Panc1 (cell line): Measurements from ENCODE around the gene CELA3A. TPM values are rescaled to one million over a fixed set of nuclear protein-coding genes. Genes with fewer than 3 reads are reported as not detected.

ENCODE experiments used
- ATAC-seq: fragments of 200-7000 bp; cut with Tn5 transposase; 2 replicates; pipeline ENCODE4 v1.9.1; 2020; ENCODE audit warnings: mild to moderate bottlenecking, moderate library complexity
- BruUV-seq: library from RNA; stranded (reverse); fragments of 400-500 nt; replicated peaks from 2 replicates; lab custom pipeline; 2021; lab: Mats Ljungman, UMichigan
- CTCF ChIA-PET: fragments of 300-600 bp; sonication (Branson Sonifier 250); formaldehyde crosslinking; loops from one replicate; lab custom pipeline; 2022; ENCODE audit warnings: antibody characterized with exemption; lab: Charles Lee
- POLR2A ChIA-PET: fragments of 300-600 bp; sonication (Branson Sonifier 250); formaldehyde crosslinking; loops from one replicate; lab custom pipeline; 2022; ENCODE audit warnings: antibody characterized with exemption; lab: Charles Lee
- DNase-seq: peaks from one replicate; pipeline ENCODE4 v3.0.0-alpha.2; 2010; ENCODE audit warnings: low read depth, low spot score
- H3K27ac ChIP-seq: 2 replicates; pipeline ENCODE4 v1.5.1; 2011; ENCODE audit warnings: mild to moderate bottlenecking, low read length, inconsistent platforms
- H3K27me3 ChIP-seq: fragments of 200-500 bp; sonication (Bioruptor generic); 2 replicates; pipeline ENCODE4 v1.6.0; 2014; ENCODE audit warnings: low read length, inconsistent platforms; ENCODE audit not compliant: control insufficient read depth, insufficient read depth
- H3K36me3 ChIP-seq: fragments of 200-500 bp; sonication (Bioruptor generic); 2 replicates; pipeline ENCODE4 v1.5.1; 2014; ENCODE audit warnings: inconsistent platforms, mild to moderate bottlenecking, low read length, moderate library complexity; ENCODE audit not compliant: control insufficient read depth, insufficient read depth
- H3K4me1 ChIP-seq: 2 replicates; pipeline ENCODE4 v1.5.1; 2011; ENCODE audit warnings: inconsistent platforms, mild to moderate bottlenecking, low read length, moderate library complexity; ENCODE audit not compliant: control insufficient read depth, insufficient read depth
- H3K4me3 ChIP-seq, 2 experiments: 2 replicates each; pipeline ENCODE4 v1.5.1; 2011 to 2012; ENCODE audit warnings: low read depth in 2 of 2, low read length in 2 of 2, mild to moderate bottlenecking in 2 of 2, inconsistent platforms in 1 of 2, moderate library complexity in 1 of 2
- H3K9me3 ChIP-seq: fragments of 200-500 bp; sonication (Bioruptor generic); 2 replicates; pipeline ENCODE4 v1.5.1; 2014; ENCODE audit warnings: low read depth, mild to moderate bottlenecking, inconsistent platforms, low read length, moderate library complexity; ENCODE audit not compliant: control insufficient read depth, insufficient read depth
- POLR2AphosphoS5 ChIP-seq: IDR thresholded peaks from 2 replicates; pipeline ENCODE4 v1.6.1; 2012; ENCODE audit warnings: mild to moderate bottlenecking, low read depth, low read length, moderate library complexity
- REST ChIP-seq, 2 experiments: IDR thresholded peaks; 2 replicates each; pipeline ENCODE4 v1.6.1; 2011 to 2012; ENCODE audit warnings: low read depth in 2 of 2, control low read depth in 1 of 2, low read length in 1 of 2, mild to moderate bottlenecking in 1 of 2, moderate library complexity in 1 of 2; ENCODE audit not compliant: insufficient read depth in 1 of 2
- SIN3A ChIP-seq: IDR thresholded peaks from 2 replicates; pipeline ENCODE4 v1.6.1; 2012; ENCODE audit warnings: low read depth, mild to moderate bottlenecking, low read length, moderate library complexity, borderline replicate concordance; ENCODE audit not compliant: insufficient read depth
- TCF7L2 ChIP-seq: IDR thresholded peaks from 2 replicates; pipeline ENCODE4 v1.6.1; 2011; ENCODE audit warnings: mild to moderate bottlenecking, low read depth, low read length, inconsistent platforms
- in situ Hi-C: cut with HindIII; loops from 2 replicates; pipeline ENCODE4 v1.10.0; 2016; ENCODE audit warnings: low sequenced_read_pairs, low pct_unique_long_range_greater_than_20kb
- intact Hi-C: fragments of 100-400 bp; cut with micrococcal nuclease; formaldehyde crosslinking; loops from one replicate; pipeline ENCODE4 v1.10.0; 2022; ENCODE audit not compliant: unreplicated experiment
- total RNA-seq: library from RNA; stranded (reverse); gene quantifications from one replicate; pipeline ENCODE4 v1.2.1, GENCODE V29; 2021; ENCODE audit not compliant: unreplicated experiment
- TF ChIP-seq, protein P1 (sequence below): fragments of 450-650 bp; IDR thresholded peaks from 2 replicates; pipeline ENCODE4 v1.5.1; 2017; ENCODE audit warnings: mild to moderate bottlenecking

CELA3A gene
- total RNA-seq, 1 experiment from 2014 or later, result 5.9 TPM

DNA sequence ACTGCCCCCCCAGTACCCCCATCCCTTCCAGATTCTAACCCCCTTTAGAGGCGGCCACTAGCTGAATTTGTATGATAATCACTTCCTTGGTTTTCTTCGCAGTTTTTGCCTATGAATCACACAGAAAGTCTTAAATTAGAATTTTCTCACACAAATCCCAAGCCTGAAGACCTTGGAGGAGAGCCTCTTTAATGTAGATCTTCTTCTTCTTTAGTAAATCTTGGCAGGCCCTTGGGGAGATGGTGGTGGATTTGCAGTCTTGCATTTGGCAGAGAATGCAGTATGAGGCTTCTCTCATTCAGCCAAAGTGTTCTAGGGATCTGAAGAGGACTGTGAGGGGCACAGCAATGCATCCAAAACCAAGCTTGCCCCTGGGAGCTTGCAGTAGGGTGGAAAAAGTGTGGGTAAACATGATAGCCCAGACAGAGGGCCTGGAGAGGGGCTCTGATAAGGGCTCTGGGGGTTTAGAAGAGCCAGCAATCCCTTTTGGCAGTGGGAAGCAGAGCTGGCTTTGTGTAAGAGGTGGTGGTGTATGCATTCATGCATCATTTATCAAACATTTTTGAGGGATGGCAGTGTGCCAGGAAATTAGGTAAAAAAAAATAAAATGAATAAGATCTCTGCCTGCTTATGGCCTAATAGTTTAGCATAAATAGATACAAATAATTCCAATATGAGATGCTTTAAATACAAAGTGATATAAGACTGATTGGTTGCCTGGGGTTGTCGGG, 43.4 kb downstream of the CELA3A start:
- BruUV-seq, result no TSS peak
- Histone ChIP-seq H3K4me1 (no peaks in the 10 kb centered on the region), H3K4me3 (no peak overlapping the region), H3K27me3 (no peaks in the 10 kb centered on the region), H3K27ac (no peak overlapping the region), H3K36me3 (no peaks in the 10 kb centered on the region), H3K9me3 (no peaks in the 10 kb centered on the region)
- TF ChIP-seq POLR2AphosphoS5 (no peak), SIN3A (no peak), TCF7L2 (no peak), REST (IDR thresholded peaks at IDR 0.05; ENCODE audit: insufficient read depth in 1 of 2, low read depth in 2 of 2, low read length in 1 of 2) (no peak)
- TF ChIP-seq, protein P1, sequence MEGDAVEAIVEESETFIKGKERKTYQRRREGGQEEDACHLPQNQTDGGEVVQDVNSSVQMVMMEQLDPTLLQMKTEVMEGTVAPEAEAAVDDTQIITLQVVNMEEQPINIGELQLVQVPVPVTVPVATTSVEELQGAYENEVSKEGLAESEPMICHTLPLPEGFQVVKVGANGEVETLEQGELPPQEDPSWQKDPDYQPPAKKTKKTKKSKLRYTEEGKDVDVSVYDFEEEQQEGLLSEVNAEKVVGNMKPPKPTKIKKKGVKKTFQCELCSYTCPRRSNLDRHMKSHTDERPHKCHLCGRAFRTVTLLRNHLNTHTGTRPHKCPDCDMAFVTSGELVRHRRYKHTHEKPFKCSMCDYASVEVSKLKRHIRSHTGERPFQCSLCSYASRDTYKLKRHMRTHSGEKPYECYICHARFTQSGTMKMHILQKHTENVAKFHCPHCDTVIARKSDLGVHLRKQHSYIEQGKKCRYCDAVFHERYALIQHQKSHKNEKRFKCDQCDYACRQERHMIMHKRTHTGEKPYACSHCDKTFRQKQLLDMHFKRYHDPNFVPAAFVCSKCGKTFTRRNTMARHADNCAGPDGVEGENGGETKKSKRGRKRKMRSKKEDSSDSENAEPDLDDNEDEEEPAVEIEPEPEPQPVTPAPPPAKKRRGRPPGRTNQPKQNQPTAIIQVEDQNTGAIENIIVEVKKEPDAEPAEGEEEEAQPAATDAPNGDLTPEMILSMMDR, result no peak
- intact Hi-C loops, result no loop called here
- ChIA-PET POLR2A (no interaction called here), CTCF (no interaction called here)
- DNase-seq (no peak), ATAC-seq (no peak)
- in situ Hi-C loops, result no loop called here

- in situ Hi-C loops, result no loop called here
These were observed 44.3 kb downstream of the CELA3A start for GRCh38 chr1:22045604-22046228.

More at GRCh38 chr1:22045604-22046228, 44.3 kb downstream of the CELA3A start:
- DNase-seq (no peak), ATAC-seq (no peak)
- intact Hi-C loops, result no loop called here
- TF ChIP-seq TCF7L2 (no peak), REST (IDR thresholded peaks at IDR 0.05; ENCODE audit: insufficient read depth in 1 of 2, low read depth in 2 of 2, low read length in 1 of 2) (no peak), SIN3A (no peak), POLR2AphosphoS5 (no peak)
- TF ChIP-seq, protein P1, result no peak
- no peak overlapping the region for H3K4me3 ChIP-seq
- no peaks in the 10 kb centered on the region for H3K27me3 ChIP-seq
- no TSS peak for BruUV-seq
- ChIA-PET POLR2A (no interaction called here), CTCF (no interaction called here)
- H3K9me3 ChIP-seq, result no peaks in the 10 kb centered on the region
- no peaks in the 10 kb centered on the region for H3K36me3 ChIP-seq
- no peak overlapping the region for H3K27ac ChIP-seq
- no peaks in the 10 kb centered on the region for H3K4me1 ChIP-seq
